Measurements from ENCODE around the gene LDLRAP1.

The LDLRAP1 gene

DNA sequence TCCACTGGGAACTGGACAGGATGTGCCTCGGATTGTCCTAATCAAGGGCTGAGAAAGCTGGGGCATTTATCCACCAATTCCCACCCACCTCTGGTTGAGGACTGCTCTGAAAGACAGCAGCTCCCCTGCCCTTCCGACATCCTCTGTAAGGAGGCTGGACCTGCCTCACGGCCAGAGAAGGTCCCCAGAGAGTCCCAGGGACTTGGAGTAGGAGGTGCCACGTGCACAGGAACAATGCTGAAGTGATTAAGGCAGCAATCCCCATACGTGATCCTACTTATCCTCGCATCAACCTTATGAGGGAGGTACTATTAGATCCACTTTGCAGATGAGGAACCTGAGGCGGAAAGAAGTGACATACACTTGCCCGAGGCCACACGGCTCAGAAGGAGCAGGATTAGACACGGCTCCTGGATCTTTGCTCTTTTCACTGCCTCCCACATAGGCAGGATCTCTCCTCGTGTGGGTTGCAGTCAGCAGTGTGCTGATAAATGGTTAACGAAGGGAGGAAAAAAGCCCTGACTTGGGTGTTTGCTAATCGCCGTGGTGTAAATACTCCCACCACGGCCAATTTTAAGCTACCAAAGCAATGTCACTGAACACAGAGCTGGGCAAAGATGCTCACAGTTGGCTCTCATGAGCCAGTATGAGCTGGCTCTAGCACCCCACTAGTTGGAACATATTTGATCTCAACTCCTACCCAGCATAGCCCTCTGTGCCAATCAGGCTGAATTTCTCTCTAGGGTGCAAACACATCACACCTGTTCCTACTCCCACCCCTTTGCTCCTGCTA is 18.6 kb upstream of the LDLRAP1 start:
- DNase-seq, result no peak

DNA sequence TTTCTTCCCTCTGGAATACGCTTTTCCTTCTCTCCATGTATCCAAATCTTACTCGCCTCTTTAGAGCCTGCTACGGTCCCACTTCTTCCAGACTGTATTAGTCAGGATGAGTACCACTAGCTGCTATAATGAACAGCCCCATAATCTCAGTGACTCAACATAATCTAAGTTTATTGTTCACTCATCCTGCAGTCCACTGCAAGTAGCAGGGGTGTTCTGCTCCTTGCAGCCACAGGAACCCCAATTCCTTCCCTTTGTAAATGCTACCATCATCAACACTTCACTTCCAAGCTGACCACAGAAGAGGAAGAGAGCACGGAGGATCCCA is 18.1 kb upstream of the LDLRAP1 start:
- no peak for DNase-seq

DNA sequence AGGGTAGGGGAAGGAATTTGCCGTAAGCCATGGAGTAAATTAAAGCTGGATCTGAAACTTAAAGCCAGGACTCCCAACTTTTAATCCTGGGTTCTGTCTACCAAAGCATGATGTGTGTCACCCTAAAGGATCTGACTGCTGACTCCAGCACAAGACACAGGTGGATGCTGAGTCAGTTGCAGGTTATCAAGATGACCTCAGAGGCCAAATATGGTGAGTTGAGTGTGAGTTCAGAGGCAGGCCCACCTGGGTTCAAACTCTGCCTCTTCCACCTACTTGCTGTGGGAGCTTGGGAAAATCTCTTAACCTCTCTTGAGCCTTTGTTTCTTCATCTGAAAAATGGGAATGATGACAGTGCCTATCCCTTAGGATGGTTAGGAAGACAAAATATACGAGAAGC is 16.7 kb upstream of the LDLRAP1 start:
- no peak for DNase-seq

DNA sequence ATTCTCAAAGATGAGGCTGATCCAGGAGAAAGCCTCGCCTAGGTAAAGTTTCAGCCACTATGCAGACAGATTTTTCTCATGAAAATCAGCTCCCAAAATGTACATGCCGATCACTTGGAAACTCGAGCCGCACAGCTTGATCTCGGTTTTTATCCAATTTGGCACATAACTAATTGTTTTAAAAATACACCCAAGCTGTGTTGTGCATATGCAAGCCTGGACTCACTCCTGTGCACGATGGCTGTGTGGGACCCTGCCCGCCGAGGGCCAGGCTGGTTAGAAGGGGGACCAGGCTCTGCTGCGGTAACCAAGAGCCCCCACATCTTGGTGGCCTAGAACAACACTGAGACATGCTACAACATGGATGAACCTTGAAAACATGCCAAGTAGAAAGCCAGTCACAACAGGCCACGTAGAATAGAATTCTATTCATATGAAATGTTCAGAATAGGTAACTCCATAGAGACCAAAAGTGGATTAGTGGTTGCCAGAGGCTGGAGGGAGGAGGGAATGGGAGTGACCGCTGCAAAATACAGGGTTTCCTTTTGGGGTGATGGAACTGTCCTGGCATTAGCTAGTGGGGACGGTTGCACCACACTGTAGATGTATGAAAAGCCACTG is 16.1 kb upstream of the LDLRAP1 start:
- no peak for DNase-seq

DNA sequence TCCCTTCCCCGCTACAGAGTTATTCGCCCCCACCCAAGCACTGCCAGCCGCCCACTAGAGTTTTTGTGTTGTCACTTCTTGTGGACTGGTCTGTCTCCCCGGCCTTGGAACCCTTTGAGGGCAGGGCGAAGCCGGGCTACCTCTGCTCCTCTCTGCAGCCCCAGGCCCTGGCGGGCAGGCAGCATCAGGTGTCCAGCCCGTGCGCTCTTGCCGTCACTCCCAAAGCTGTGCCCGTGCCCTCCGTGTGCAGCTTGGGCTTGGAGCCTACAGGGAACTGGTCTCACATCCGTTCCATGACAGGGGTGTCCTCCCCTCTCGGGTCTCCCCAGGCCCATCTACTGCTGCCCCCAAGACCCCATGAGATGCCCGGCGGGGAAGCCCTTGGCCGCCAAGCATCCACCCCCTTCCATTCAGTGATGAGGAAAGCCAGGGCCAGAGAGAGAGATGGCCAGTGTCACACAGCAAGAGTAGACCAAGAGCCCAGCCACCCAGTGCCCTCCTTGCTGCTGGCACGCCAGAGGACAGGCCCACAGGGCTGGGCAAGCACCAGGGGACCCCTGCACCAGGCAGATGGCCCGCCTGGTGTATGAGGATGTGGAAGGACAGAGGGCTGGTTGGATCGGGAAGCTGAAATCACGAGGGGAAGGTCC is 15.3 kb upstream of the LDLRAP1 start:
- DNase-seq, result no peak

DNA sequence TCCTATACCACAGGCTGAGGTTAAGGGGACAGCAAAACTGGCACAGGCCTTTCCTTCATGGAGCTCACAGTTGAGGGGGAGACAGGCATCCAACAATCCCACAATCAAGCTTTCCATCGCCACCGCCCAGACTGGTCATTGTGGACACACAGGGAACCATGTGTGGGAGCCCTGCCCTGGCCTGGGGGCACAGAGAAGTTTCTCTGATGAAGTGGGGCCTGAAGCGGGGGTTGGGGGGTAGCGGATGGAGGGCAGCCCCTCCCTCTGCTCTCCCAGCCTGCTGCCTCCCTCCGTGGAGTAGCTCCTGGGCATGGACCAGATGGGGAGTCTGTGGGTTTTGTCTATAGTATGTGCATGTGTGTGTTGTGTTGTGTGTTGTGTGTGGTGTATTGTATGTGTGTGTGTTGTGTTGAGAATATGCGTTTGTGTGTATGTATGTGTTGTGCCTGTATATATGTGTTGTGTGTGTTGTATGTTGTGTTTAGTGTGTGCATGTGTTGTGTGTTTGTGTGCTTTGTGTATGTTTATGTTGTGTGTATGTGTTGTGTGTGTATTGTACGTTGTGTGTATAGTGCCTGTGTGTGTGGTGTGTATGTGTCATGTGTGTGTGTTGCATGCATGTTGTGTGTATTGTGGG is 14.4 kb upstream of the LDLRAP1 start:
- no peak for DNase-seq

DNA sequence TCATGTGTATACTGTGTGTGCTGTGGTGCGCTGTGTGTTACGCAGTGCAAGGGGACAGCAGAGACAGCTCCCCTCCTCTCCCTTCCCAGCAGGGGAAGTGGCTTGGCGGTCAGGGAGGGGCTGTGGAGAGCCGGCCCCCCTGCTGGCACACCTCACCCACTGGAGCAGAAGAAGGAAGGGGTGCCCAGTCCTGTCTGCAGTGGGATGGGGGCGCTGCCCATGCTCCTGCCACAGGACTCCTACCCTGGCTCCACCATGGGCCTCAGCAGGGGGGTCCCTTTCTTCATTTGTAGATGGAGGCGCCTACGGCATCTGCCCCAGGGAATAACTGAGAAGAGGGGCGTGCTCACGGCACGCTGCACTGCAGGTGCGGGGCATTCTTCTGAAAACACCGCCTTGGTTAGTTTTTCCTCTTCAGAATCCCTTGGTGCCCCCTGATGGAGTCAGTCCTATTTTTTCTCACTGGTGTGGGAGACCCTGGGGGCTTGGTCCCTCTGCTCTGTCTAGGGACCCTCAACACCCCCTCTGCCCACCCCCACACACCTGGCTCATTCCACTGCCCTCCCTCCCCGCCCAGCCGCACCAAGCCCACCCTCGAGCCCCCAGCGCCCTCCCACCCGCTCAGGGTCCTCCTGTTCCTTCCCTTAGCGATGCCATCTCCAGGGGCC is 13.8 kb upstream of the LDLRAP1 start:
- DNase-seq, result no peak

DNA sequence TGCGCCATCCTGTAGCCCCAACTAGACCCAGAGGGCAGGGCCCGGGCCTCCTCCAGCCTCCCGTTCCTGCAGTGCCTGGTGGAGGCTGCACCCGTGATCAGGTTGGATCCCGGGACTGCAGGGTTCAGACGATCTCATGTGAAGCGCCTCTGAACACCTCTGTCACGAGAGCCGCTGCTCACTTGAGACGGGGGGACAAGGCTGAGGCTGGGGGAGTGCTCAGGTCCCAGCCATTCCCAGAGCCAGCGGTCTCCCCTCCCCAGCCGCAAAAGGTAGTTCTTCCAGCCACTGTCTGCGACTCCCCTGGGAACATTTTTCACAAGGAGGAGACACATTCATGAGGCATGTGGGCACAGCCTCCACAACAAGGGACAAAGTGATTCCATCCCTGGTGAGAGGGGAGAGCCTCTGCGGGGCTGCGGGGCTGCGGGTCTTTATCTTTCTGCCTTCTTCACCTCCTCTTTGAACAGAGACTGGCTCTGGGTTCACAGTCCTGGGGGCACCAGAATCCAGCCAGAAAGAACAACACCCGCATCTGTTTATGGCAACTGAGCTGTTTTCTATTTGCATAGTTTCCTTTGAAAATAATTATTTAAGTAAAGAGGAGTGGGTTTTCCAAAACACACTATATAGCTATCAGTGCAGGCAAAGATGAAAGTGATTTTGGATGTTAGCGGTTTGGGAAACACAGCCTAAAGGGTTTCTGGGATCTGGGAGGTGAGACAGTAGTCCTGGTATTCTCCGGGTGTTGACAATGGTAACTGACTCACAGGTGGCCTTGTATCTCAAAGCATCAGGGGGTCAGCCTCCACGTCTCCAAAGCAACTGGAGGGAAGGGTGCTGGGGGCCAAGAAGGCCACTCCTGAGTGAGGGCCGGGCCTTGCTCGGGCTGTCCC is 13.0 kb upstream of the LDLRAP1 start:
- DNase-seq, result no peak

DNA sequence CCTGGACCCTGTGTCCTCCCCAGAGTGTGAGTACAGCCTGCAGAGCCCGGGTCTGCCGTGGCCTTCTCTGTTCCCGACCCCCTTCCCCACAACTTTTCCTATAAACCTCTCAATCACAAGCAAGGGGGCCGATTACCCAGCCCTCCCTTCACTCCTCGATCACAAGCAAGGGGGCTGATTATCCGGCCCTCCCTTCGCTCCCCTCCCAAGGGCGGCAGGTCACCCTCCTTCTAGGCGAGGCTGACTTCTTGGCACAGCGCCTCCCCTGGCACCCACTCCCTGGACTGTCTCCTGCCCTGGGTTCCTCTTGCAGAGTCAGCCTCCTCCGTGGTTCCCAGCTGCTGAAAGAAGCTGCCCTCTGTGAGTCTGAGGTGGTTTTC is 12.3 kb upstream of the LDLRAP1 start:
- no peak for DNase-seq

DNA sequence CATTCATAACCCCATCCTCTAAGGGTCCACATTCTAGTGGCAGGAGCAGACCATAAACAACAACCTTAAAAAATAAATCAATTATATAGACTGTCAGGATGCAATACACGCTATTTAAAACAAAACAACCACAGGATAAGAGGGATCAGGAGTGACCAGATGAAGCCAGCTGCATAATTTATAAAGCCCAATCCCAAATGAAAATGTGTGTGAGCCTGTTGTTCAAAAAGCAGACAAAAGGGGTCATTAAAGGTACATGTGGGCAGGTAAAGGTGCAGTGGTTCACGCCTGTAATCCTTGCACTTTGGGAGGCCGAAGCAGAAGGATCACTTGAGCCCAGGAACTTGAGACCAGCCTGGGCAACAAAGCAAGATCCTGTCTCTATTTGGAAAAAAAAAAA is 10.4 kb upstream of the LDLRAP1 start:
- DNase-seq, result no peak

DNA sequence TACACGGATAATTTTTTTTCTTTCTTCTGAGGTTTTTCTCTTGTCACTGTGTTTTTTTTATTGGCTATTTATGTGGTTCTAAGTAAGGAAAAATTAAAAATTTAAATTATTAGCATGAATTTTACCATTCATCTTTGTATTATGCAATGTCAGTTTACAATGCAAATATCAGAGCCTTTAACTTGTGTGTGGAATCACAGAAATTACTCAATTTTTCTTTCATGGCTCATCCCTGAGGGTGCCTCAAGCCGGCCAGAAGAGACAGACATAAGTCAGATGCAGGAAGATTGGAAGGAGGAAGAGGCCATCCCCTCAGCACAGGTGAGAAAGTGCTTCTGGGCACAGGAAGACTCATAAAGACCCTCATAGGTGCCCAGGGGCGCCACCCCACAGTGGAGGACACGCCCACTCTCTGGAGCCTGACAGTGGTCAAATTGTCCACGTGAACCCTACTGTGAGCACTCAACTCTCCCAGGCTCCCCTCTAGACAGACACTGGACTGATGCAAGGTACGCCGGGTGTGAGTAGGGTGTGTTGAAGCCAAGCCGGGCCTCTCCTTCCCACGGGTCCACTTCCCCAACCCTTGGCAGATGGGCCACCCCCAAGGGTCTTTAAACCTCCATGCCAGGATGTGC is 9.5 kb upstream of the LDLRAP1 start:
- no peak for DNase-seq

DNA sequence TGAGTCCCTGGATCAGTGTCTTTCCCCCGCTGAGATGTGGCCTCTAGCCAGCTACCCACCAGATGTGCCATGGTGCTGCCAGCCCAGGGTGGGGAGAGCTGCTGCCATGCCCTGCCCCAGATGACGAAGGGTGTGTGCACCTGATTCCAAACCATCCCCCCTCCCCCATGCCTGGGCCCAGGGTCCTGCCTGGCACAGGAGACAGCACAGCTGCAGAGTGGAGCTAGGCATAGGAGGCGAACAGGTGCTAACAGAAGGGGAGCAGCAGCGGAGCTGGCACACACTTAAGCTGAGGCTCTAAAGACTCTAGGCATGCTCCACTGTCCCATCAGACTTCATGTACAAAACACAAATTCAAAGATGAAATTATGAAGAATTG is 9.0 kb upstream of the LDLRAP1 start:
- no peak for DNase-seq

DNA sequence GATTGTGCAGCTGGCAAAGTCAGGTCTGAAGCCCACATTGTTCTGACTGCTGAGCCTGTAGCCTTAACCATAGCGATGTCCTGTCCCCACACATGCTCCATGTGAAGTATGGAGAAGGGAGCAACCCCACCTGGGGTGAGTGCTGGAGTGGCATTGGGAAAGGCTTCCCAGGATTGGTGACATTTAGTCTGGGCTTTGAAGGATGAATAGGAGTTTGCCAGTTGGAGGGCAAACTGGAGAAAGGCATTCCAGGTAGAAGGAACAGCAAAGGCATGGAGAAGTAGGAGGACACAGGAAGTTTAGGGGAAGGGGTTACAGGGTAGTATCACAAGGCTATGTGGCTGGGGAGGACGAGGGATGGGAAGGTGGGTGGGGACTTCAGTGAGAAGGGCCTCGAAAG is 7.3 kb upstream of the LDLRAP1 start:
- DNase-seq, result no peak

DNA sequence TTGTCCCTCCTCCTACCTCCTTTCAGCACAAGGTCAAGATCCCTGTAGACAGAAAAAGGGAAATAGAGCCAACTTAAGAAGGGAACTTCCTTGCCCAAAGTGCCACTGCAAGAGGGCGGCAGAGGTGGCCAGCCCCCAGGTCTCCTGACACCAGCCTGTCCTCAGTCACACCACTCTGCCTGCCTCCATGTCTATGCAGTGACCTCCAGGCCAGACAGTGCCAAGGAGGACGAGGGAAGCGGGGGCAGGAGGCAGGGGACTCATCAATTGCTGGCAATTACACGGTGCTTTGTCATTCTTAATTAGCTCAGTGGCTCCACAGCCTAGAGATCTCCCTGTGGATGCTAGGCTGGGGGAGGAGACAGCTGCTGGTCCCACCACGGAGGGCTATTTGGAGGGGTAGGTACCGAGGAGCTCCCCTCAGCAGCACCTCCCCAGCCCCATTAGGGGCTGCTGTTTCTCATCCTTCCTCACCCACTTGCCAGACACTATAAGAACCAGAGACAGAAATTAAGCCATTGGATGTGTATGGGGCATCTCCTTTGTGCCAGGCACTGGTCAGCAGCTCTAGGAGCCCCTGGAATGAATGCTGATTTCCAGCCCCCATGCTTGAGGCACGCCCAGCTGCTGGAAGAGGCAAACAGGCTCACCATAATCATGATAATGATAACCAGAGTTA is 6.1 kb upstream of the LDLRAP1 start:
- no peak for DNase-seq

DNA sequence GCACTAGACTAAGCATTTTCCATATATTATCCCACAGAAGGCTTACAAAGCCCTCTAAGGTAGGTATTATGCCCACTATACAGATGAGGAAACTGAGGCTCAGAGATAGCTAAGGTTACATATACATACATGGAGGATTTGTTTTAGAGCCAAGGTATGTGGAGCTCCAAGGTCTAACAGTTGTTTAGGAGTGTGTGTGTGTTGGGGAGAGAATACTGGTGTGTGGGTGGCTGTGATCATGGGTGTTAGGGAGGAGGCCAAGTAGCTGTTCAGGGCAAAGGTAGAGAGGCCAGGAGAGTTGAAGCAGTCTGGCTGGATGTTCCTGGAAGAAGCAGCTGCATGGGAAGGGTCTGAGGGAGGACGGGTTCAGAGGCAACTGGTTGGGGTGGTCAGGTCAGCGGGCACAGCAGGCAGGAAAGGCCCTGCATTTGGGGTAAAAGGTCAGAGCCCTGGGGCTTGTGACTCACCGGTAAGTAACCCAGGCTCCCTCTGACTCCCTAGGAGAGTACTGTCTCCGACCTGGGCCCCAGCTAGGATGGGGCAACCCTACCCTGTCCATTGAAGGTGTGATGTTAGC is 5.1 kb upstream of the LDLRAP1 start:
- DNase-seq, result no peak

DNA sequence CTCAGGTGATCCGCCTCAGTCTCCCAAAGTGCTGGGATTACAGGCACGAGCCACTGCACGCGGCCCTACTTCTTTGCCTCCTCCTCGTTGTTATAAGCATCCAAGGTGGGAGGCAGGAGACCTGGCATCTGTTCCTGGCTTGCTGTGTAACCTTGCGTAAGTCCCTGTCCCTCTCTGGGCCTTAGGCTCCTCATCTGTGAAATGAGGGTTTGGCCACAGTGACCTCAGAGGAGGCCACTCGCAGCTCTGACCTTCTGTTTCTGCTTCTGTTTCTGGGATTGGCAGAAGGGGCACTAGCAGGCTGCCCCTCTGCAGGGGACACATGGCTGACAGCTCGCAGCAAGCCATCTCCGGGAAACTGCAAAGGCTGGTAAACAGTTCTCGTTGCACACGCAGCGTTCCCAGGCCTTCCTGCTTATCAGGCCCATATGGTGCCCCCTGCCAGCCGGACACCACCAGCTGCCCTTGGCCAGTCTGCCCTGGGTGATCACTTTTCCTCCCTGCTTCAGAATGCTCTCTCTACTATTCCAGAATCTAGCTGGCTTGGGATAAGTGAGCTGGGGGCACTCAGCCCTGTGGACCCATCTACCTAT is 2.6 kb upstream of the LDLRAP1 start:
- no peak for DNase-seq

DNA sequence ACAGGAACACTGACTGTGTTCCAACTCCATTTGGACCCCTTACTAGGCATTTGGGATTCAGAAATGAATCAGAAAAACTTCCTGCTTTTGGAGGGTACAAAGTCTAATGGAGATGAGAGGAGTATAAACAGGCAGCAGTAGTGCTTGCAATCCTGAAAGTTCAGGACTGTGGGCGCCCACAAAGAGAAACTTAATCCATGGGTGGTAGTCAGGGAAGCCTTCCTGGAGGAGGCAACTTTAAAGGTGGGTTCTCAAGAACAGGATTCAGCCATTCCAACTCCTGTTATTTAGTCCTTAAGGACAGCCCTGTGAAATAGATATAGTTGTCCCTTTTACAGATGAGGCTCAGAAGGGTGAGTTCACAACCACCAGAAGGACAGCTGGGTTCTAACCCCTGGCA is 2.0 kb upstream of the LDLRAP1 start:
- DNase-seq, result no peak

DNA sequence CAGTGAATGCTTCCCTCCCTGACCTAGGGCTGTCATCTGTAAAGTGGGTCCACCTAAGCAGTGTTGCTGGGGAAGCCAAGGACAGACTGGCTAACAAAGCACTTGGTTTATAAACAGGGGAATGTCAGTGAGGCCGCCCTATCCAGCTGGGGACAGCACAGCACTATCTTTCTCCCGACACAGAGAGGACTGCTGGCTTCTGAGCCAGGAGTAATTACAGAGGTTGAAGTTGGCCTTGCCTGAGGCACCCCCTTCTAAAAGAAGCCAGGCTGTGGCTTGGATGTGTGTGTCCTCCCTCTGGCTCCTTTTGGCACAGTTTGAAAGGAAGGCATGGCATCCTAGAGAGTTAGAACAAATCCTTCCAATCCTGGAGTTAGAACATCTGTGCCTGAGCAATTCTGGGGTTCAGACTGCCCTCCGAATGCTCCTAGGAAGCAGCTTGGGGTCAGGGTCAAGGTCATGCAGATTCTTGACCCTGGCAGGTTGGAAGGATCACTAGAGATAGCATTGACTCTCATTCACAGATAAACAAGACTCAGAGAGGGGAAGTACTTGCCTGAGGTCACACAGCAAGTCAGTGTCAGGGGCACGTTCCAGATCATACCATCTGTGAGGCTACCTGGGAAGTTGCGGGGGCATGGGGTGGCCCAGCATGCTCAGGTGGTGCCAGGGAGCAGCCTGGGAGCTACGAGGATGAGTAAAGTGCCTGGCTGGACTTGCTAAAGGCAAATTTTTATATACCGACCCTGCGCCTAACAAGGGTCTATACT is 1.3 kb upstream of the LDLRAP1 start:
- no peak for DNase-seq

DNA sequence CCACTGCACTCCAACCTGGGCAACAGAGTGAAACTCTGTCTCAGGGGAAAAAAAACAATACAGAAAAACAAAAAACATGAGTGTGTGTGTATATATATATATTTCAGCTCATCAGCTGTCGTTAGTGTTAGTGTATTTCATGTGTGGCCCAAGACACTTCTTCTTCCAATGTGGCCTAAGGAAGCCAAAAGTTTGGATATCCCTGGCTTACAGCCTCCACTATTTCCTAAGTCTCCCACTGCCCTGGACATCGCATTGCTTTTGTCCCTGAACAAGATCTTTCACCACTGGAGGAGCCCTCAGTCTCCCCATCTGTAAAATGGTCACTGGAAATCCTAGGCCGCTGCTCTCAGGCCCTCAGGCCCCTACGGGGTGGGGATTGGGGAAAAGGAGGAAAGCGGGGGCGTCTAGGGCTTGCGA is 391 bp upstream of the LDLRAP1 start:
- no peak for DNase-seq
